K562 (cell line): Measurements from ENCODE around the gene U2SURP. TPM values are rescaled to one million over a fixed set of nuclear protein-coding genes. Genes with fewer than 3 reads are reported as not detected.

Source experiments
- CTBP1 ChIP-seq: fragments of 450-650 bp; IDR thresholded peaks from 2 replicates; pipeline ENCODE4 v1.6.1; 2016; ENCODE audit warnings: borderline replicate concordance
- E2F4 ChIP-seq: sonication (generic); formaldehyde crosslinking; IDR thresholded peaks from 2 replicates; pipeline ENCODE4 v1.8.0; 2022; ENCODE audit warnings: mild to moderate bottlenecking, low read depth, missing genetic modification reagents
- ERF ChIP-seq: fragments of 450-650 bp; formaldehyde crosslinking; IDR thresholded peaks from 2 replicates; pipeline ENCODE4 v1.4.0; 2020; ENCODE audit warnings: mild to moderate bottlenecking, mixed read lengths
- MTA2 ChIP-seq: fragments of 450-650 bp; IDR thresholded peaks from 2 replicates; pipeline ENCODE4 v1.6.1; 2016; ENCODE audit warnings: low read depth
- TEAD1 ChIP-seq, 2 experiments: fragments of 450-650 bp in 1 of 2; sonication (generic) in 1 of 2; formaldehyde crosslinking; IDR thresholded peaks; 2 replicates each; pipeline versions ENCODE4 v1.4.0 to v1.8.0; 2020 to 2022; ENCODE audit warnings: mild to moderate bottlenecking in 2 of 2, missing genetic modification reagents in 1 of 2
- polyA plus RNA-seq, 8 experiments: library from polyadenylated mRNA; depleted of rRNA in 4 of 8; stranded (reverse) in 5 of 8; unstranded in 3 of 8; fragments of >200 nt; fragmentation: Nextera tagmentation in 2 of 8; fragmentation: Illumina TruSeq in 1 of 8; extraction: Ambion mirVana in 2 of 8; extraction: Trizol in 1 of 8; gene quantifications; 2 replicates each; pipeline versions ENCODE4 v1.2.1 to v1.2.3, GENCODE V29; 2011 to 2014; ENCODE audit warnings: inconsistent platforms in 1 of 8, missing spikeins in 1 of 8
- total RNA-seq, 7 experiments: library from RNA; depleted of rRNA in 6 of 7; stranded (reverse); fragments of >200 nt in 6 of 7; fragmentation: Illumina TruSeq in 2 of 7; extraction: Trizol in 2 of 7; gene quantifications; 2 replicates each; pipeline versions ENCODE4 v1.2.1 to v1.2.3, GENCODE V29; 2011 to 2021; ENCODE audit warnings: low replicate concordance in 1 of 7
- TF ChIP-seq, protein P1 (sequence below): fragments of 250-450 bp; sonication (Bioruptor Pico); IDR thresholded peaks from 2 replicates; pipeline ENCODE4 v1.4.0; 2020
- TF ChIP-seq, protein P2 (sequence below): sonication (generic); formaldehyde crosslinking; IDR thresholded peaks from 2 replicates; pipeline ENCODE4 v1.8.0; 2023; ENCODE audit warnings: missing genetic modification reagents, mild to moderate bottlenecking, borderline replicate concordance
- TF ChIP-seq, protein P3 (sequence below), 2 experiments: fragments of 450-650 bp in 1 of 2; sonication (generic) in 1 of 2; formaldehyde crosslinking in 1 of 2; IDR thresholded peaks; 2 replicates each; pipeline versions ENCODE4 v1.7.1 to v1.9.0; 2016 to 2022; ENCODE audit warnings: inconsistent platforms in 1 of 2, mild to moderate bottlenecking in 1 of 2, missing genetic modification reagents in 1 of 2

Gene U2SURP
- total and polyA plus RNA-seq, 9 of the 15 experiments (the other 6 are each of a cell fraction or from before 2014, with no cell fraction given) = 128 to 322 (median 191) TPM

DNA sequence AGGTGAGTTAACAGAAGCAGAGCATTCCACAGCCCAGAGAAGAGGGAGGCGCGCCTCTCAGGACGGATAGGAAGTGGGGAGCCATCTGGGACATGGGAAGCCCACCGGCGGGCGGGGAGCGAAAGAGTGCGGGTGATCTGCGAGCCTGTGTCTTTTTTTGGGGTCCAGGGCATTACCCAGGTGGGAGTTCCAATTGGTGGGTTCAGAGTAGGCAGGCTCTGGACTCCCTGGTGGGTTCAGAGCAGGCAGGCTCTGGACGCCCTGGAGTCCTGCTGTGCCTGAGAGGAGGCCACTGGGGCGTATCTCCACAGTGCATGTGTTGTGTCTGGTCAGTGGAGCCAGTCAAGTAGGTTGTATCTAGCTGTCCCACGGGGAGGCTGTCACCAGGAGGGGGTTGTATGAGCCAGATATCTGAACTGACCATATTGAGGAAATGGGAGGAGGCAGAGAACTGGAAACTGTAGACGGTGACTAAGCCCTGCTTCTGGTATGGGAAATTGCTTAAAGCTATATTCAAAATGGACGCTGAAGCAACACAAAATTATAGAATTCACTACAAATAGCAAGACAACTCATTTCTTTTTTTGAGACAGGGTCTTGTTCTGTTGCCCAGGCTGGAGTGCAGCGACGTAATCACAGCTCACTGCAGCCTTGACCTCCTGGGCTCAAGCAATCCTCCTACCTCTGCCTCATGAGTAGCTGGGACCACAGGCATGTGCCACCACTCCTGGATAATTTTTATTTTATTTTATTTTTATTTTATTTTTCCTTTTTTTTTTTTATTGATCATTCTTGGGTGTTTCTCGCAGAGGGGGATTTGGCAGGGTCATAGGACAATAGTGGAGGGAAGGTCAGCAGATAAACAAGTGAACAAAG, 83.7 kb downstream of the U2SURP start (continued):
- TF ChIP-seq E2F4 (CRISPR knock-in tag) (no peak), ERF (CRISPR knock-in tag) (no peak), CTBP1 (peak; percentile 70; the same call in 1 of the 2 replicates), MTA2 (peak; percentile 99), TEAD1 (CRISPR knock-in tag; IDR thresholded peaks at IDR 0.05) (peak; percentile 69 to 79)
- TF ChIP-seq, protein P1, sequence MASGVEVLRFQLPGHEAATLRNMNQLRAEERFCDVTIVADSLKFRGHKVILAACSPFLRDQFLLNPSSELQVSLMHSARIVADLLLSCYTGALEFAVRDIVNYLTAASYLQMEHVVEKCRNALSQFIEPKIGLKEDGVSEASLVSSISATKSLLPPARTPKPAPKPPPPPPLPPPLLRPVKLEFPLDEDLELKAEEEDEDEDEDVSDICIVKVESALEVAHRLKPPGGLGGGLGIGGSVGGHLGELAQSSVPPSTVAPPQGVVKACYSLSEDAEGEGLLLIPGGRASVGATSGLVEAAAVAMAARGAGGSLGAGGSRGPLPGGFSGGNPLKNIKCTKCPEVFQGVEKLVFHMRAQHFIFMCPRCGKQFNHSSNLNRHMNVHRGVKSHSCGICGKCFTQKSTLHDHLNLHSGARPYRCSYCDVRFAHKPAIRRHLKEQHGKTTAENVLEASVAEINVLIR (CRISPR knock-in tag) = no peak
- TF ChIP-seq, protein P2, sequence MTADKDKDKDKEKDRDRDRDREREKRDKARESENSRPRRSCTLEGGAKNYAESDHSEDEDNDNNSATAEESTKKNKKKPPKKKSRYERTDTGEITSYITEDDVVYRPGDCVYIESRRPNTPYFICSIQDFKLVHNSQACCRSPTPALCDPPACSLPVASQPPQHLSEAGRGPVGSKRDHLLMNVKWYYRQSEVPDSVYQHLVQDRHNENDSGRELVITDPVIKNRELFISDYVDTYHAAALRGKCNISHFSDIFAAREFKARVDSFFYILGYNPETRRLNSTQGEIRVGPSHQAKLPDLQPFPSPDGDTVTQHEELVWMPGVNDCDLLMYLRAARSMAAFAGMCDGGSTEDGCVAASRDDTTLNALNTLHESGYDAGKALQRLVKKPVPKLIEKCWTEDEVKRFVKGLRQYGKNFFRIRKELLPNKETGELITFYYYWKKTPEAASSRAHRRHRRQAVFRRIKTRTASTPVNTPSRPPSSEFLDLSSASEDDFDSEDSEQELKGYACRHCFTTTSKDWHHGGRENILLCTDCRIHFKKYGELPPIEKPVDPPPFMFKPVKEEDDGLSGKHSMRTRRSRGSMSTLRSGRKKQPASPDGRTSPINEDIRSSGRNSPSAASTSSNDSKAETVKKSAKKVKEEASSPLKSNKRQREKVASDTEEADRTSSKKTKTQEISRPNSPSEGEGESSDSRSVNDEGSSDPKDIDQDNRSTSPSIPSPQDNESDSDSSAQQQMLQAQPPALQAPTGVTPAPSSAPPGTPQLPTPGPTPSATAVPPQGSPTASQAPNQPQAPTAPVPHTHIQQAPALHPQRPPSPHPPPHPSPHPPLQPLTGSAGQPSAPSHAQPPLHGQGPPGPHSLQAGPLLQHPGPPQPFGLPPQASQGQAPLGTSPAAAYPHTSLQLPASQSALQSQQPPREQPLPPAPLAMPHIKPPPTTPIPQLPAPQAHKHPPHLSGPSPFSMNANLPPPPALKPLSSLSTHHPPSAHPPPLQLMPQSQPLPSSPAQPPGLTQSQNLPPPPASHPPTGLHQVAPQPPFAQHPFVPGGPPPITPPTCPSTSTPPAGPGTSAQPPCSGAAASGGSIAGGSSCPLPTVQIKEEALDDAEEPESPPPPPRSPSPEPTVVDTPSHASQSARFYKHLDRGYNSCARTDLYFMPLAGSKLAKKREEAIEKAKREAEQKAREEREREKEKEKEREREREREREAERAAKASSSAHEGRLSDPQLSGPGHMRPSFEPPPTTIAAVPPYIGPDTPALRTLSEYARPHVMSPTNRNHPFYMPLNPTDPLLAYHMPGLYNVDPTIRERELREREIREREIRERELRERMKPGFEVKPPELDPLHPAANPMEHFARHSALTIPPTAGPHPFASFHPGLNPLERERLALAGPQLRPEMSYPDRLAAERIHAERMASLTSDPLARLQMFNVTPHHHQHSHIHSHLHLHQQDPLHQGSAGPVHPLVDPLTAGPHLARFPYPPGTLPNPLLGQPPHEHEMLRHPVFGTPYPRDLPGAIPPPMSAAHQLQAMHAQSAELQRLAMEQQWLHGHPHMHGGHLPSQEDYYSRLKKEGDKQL (CRISPR knock-in tag) = 0 out of 2 replicates have a peak, but pooled peaks have one; percentile 48
- TF ChIP-seq, protein P3, sequence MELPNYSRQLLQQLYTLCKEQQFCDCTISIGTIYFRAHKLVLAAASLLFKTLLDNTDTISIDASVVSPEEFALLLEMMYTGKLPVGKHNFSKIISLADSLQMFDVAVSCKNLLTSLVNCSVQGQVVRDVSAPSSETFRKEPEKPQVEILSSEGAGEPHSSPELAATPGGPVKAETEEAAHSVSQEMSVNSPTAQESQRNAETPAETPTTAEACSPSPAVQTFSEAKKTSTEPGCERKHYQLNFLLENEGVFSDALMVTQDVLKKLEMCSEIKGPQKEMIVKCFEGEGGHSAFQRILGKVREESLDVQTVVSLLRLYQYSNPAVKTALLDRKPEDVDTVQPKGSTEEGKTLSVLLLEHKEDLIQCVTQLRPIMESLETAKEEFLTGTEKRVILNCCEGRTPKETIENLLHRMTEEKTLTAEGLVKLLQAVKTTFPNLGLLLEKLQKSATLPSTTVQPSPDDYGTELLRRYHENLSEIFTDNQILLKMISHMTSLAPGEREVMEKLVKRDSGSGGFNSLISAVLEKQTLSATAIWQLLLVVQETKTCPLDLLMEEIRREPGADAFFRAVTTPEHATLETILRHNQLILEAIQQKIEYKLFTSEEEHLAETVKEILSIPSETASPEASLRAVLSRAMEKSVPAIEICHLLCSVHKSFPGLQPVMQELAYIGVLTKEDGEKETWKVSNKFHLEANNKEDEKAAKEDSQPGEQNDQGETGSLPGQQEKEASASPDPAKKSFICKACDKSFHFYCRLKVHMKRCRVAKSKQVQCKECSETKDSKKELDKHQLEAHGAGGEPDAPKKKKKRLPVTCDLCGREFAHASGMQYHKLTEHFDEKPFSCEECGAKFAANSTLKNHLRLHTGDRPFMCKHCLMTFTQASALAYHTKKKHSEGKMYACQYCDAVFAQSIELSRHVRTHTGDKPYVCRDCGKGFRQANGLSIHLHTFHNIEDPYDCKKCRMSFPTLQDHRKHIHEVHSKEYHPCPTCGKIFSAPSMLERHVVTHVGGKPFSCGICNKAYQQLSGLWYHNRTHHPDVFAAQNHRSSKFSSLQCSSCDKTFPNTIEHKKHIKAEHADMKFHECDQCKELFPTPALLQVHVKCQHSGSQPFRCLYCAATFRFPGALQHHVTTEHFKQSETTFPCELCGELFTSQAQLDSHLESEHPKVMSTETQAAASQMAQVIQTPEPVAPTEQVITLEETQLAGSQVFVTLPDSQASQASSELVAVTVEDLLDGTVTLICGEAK (IDR thresholded peaks at IDR 0.05) = peak; percentile 48
- TF ChIP-seq, protein P3 (CRISPR knock-in tag; IDR thresholded peaks at IDR 0.05) = no peak
